GM19035 (cell line): ENCODE results near the gene CYSRT1.
A peak's percentile ranks its signal among the peaks of the same experiment; 100 is the strongest.
"Not testable (repeated sequence)": the region's sequence is repeated elsewhere in the genome, so short reads cannot be mapped to it uniquely, and the experiment has no call there.

ENCODE experiments used
- ATAC-seq: cut with Tn5 transposase; IDR thresholded peaks from one replicate; pipeline ENCODE4 v1.9.1; 2021; ENCODE audit not compliant: unreplicated experiment

Gene CYSRT1

GRCh38 chr9:137250329-137251193, 25.6 kb downstream of the CYSRT1 start:
- ATAC-seq = no peak

GRCh38 chr9:137251194-137251461, 26.2 kb downstream of the CYSRT1 start, which contains the start of gene STPG3:
STPG3 (plus strand) TSS chr9:137251286; CDS start chr9:137251287, 1 bp downstream.
- no peak for ATAC-seq

GRCh38 chr9:137251490-137252268, 26.7 kb downstream of the CYSRT1 start:
- no peak for ATAC-seq

DNA sequence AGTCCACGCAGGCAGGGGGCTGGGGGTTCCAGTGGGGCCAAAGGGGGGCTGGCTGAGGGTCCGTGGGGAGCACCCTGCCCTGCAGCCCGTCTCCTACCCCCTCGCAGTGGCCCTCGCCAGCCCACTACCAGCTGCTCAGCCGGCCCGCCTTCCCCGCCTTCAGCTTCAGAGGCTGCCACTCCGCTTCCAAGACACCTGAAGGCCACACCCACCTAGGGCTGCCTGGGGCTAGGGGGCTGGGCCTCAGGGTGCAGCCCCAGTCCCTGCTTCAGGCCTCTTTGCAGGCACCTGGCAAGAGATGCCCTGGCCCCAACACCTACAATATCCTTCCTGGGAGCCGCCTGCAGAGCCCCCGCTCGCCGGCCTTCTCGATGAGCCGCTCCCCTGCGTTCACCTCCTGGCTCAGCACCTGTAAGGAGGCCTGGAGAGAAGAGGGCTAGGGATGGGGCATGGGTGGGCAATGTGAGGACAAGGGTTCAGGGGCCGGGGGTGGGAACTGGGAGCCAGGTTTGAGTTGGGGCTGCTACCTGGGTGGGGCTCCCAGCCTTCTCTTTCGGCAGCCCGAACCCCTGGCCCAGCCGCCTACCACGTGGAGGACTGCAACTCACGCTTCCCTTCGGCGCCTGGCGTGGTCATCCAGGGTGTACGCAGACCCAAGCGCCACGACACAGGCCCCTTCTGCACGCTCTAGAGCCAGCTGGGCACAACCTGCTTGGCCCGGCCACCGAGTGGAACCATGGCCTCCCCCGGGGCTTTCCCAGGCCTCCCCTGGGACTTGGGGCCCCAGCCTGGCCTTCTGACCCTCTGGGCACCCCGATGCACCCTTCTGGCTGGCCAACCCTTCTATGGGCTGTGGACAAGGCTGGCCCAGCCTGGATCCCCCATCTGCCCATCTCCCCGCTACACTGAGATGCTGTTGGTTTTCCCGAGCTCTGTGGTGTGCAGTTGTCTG, 27.9 kb downstream of the CYSRT1 start:
- no peak for ATAC-seq

GRCh38 chr9:137253717-137254623, 29.0 kb downstream of the CYSRT1 start:
- no peak for ATAC-seq

- ATAC-seq = peak; percentile 77
Measured at GRCh38 chr9:137254624-137255447, 29.9 kb downstream of the CYSRT1 start, which contains the start of gene NELFB. NELFB (plus strand) TSS chr9:137255327.

DNA sequence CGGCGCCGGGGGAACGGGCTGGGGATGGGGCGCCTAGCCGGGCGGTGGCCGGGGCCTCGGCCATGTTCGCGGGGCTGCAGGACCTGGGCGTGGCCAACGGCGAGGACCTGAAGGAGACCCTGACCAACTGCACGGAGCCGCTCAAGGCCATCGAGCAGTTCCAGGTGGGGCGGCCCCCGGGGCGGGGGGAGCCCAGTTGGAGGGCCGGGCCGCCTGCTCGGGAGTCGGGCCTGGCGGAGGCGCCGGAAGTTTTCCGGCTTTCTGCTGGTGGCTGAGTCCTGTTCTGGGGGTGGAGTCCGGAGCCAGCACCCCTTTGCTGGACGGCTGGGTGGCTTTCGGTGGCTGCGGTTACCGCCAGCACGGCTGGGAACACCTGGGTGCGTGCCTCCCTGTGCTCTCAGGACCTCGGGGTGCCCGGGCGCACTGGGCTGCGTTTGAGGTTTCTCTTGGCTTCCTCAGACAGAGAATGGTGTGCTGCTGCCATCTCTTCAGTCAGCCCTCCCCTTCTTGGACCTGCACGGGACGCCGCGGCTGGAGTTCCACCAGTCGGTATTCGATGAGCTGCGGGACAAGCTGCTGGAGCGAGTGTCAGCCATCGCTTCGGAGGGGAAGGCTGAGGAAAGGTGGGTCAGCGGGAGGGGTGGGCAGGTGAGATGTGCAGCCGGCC, 30.6 kb downstream of the CYSRT1 start:
- no peak for ATAC-seq

DNA sequence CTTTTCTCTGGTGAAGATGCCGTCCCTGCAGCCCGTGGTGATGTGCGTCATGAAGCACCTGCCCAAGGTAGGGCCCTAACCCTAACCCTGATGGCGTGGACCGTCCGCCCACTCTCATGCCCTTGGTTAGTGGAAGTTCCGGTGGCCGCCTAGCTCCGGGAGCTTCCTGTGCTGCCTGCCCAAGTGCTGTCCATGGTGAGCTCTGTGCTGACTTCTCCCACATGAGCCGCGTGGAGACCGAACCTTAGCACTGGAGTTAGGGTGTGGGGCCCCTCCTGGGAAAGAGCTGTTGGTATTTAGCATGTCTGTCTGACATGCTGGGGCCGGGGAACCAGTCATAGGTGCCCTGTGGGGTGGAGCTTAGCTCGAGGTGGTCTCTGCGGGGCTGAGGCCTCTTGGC, 31.4 kb downstream of the CYSRT1 start:
- ATAC-seq = no peak

DNA sequence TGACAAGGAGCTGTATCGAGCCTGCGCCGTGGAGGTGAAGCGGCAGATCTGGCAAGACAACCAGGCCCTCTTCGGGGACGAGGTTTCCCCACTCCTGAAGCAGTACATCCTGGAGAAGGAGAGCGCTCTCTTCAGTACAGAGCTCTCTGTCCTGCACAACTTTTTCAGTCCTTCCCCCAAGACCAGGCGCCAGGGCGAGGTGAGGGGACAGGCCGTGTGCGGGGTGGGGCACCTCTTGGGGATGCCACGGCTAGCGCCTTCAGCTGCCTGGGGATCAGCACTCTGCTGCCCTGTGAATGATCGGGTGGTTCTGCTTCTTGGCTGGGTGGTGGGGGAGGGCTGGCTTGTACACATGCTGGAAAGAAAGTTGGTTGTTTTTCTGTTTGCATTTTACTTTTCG, 31.9 kb downstream of the CYSRT1 start:
- no peak for ATAC-seq

DNA sequence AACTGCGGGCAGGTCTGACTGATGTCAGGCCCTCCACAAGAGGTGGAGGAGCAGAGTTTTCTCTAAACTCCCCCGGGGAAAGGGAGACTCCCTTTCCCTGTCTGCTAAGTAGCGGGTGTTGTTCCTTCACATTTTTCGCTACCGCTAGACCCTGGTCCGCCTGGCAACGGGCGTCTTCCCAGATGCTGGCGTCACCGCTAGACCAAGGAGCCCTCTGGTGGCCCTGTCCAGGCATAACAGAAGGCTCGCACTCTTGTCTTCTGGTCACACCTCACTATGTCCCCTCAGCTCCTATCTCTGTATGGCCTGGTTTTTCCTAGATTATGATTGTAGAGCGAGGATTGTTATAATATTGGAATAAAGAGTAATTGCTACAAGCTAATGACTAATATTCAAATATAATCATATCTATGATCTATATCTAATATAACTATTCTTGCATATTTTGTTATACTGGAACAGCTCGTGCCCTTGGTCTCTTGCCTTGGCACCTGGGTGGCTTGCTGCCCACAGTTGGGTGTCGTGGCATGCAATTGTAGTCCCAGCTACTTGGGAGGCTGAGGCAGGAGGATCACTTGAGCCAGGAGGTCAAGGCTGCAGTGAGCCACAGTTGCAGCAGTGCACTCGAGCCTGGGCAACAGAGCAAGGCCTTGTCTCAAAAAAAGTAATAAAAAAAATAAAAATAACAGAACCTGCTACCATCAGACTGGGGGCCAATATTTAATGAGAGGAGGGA, 37.4 kb downstream of the CYSRT1 start:
- not testable (repeated sequence) for ATAC-seq

- ATAC-seq = no peak
Measured at GRCh38 chr9:137262909-137263285, 37.9 kb downstream of the CYSRT1 start.

DNA sequence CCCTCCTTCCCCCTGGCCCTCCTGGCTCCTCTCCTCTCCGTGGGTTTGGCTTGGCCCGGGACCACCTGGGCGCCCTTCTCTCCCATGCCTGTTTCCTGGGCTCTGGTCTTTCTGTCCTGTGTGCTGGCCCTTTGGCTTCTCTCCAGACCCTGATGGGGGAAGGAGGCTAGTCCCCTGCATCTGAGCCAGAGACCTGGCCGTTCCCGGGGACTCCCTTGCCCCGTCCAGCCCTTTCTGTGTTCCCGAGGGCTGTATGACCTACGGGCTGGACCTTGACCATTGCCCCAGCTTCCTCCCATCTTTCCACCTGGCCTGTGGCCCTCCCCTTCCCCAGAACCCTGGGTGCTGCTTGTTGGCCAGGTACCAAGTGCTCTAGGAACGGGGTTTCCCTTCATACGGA, 38.5 kb downstream of the CYSRT1 start:
- no peak for ATAC-seq

- no peak for ATAC-seq
Measured at GRCh38 chr9:137264067-137264466, 39.1 kb downstream of the CYSRT1 start.

DNA sequence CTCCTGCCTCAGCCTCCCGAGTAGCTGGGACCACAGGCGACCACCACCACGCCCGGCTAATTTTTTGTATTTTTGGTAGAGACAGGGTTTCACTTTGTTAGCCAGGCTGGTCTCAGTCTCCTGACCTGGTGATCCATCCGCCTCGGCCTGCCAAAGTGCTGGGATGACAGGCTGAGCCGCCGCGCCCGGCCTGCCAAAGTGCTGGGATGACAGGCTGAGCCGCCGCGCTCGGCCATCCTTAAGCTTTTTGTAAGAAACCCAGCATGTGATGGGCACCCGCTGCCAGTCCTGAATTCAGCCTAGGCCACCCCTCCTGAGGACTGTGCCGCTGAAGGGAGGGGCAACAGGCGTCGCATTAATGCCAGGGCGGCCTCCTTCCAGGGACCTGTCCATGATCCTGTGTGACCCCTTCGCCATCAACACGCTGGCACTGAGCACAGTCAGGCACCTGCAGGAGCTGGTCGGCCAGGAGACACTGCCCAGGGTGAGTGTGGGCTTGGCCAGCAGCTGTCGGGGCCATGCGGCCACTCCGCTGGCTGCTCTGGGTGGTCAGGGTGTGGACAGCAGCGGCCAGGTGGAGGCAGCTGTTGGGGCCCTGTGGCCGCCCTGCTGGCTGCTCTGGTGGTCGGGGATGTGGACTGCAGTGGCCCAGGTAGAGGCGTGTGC, 40.7 kb downstream of the CYSRT1 start:
- ATAC-seq = no peak

DNA sequence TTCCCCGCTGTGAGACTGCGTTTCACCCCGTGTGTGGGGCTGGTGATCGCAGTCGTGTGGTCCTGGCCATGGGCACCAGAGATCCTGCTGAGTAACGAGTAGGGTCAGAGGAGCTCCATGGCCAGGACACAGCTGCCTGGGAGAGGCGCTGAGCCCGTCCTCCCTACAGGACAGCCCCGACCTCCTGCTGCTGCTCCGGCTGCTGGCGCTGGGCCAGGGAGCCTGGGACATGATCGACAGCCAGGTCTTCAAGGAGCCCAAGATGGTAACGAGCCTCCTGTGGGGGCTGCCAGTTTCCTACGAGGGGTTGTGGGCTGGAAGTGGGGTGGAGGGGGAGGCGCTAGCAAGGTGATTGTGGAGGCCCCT, 41.2 kb downstream of the CYSRT1 start:
- ATAC-seq = no peak

GRCh38 chr9:137266585-137267453, 41.8 kb downstream of the CYSRT1 start:
- no peak for ATAC-seq

DNA sequence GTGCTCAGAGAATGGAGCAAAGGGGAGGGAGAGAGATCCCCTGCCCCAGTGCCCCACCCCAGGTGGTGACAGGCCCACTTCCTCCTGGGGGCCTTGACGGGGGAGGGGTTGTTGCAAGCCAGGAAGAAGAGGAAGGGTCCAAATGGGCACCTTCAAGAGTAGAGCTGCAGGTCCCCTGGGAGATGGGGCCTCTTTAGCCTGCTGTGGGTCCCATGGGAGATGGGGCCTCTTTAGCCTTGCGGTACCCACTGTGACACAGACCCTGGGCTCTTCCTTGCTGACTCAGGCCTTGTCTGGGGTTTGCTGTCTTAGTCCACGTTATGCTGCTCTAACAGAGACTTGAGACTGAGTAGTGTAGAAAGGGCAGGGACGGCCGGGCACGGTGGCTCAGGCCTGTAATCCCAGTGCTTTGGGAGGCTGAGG, 43.0 kb downstream of the CYSRT1 start:
- ATAC-seq = no peak
